ENCODE data around the gene ADAM22.

- no peak for TF ChIP-seq CTCF (IDR thresholded peaks at IDR 0.05)
- TF ChIP-seq POLR2A (IDR thresholded peaks at IDR 0.05): no peak
- no peak for TF ChIP-seq POLR2AphosphoS5 (IDR thresholded peaks at IDR 0.05)
Observed at GRCh38 chr7:88105231-88105630, 171.2 kb downstream of the ADAM22 start.
